HepG2 (cell line): ENCODE data around the gene AHSG.

ENCODE experiments used
- POLR2A ChIP-seq, 2 experiments: IDR thresholded peaks; 2 replicates each; pipeline ENCODE4 v1.6.1; 2011; ENCODE audit warnings: low read depth in 2 of 2, low read length in 2 of 2, mild to moderate bottlenecking in 1 of 2, moderate library complexity in 1 of 2; ENCODE audit not compliant: insufficient read depth in 1 of 2
- TEAD2 ChIP-seq: sonication (generic); formaldehyde crosslinking; IDR thresholded peaks from 2 replicates; pipeline ENCODE4 v1.9.0; 2021; ENCODE audit warnings: missing genetic modification reagents
- ZNF749 ChIP-seq: sonication (generic); formaldehyde crosslinking; IDR thresholded peaks from 2 replicates; pipeline ENCODE4 v1.8.0; 2022; ENCODE audit warnings: mild to moderate bottlenecking, missing genetic modification reagents, moderate library complexity, borderline replicate concordance
- TF ChIP-seq, protein P1 (sequence below), 2 experiments: sonication (generic) in 1 of 2; formaldehyde crosslinking in 1 of 2; IDR thresholded peaks; 2 replicates each; pipeline versions ENCODE4 v1.5.1 to v1.6.1; 2011 to 2020; ENCODE audit warnings: borderline replicate concordance in 1 of 2, low read depth in 1 of 2, low read length in 1 of 2, mild to moderate bottlenecking in 1 of 2, missing genetic modification reagents in 1 of 2, moderate library complexity in 1 of 2

DNA sequence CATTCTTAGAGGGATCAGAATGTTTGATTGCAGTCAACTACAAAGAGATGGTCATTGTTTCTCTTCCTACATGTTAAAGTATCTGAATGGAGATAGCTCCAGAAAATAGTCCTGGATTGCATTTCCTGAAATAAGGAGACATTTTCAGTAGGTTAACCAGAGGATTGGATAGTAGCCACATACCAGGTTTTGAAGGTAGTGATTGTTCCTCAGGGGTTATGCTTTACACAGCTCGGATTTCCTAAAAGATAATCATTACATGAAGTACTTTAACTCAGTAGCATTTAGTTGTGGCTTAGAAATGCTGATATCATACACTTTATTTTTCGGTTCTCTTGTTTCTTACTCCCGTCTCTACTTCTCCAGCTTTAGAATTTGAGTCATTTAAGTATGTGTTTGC, 32.1 kb upstream of the AHSG start:
- no peak for TF ChIP-seq ZNF749 (CRISPR knock-in tag)
- TF ChIP-seq, protein P1, sequence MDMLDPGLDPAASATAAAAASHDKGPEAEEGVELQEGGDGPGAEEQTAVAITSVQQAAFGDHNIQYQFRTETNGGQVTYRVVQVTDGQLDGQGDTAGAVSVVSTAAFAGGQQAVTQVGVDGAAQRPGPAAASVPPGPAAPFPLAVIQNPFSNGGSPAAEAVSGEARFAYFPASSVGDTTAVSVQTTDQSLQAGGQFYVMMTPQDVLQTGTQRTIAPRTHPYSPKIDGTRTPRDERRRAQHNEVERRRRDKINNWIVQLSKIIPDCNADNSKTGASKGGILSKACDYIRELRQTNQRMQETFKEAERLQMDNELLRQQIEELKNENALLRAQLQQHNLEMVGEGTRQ (IDR thresholded peaks at IDR 0.05; ENCODE audit: low read depth, low read length) = no peak
- TF ChIP-seq, protein P1 (CRISPR knock-in tag; IDR thresholded peaks at IDR 0.05; ENCODE audit: borderline replicate concordance) = no peak
- no peak for TF ChIP-seq POLR2A (IDR thresholded peaks at IDR 0.05; ENCODE audit: insufficient read depth in 1 of 2, low read depth in 2 of 2, low read length in 2 of 2)
- TF ChIP-seq TEAD2 (CRISPR knock-in tag) = no peak
